Endothelial cell of umbilical vein (primary cell): ENCODE data around the gene MVB12B. TPM values are rescaled to one million over a fixed set of nuclear protein-coding genes. Genes with fewer than 3 reads are reported as not detected.

Experiments
- BruUV-seq: library from RNA; stranded (reverse); fragments of 400-500 nt; replicated peaks from 2 replicates; lab custom pipeline; 2021; lab: Mats Ljungman, UMichigan
- CTCF ChIA-PET: fragments of 300-600, 350-600 bp; sonication (Branson Sonifier 250); formaldehyde crosslinking; loops from one replicate; lab custom pipeline; 2021; ENCODE audit warnings: antibody characterized with exemption, inconsistent platforms; lab: Charles Lee
- POLR2A ChIA-PET: fragments of 300-600, 350-600 bp; sonication (Branson Sonifier 250); formaldehyde crosslinking; loops from one replicate; lab custom pipeline; 2021; ENCODE audit warnings: antibody characterized with exemption, inconsistent platforms; lab: Charles Lee
- DNase-seq: peaks from one replicate; pipeline ENCODE4 v3.0.0-alpha.2; 2011; ENCODE audit warnings: low read depth, low spot score
- FAIRE-seq: peaks from 2 replicates; lab custom pipeline; 2011; peaks lifted over from hg19 to GRCh38; lab: Jason Lieb, UNC
- H2AFZ ChIP-seq: 2 replicates; pipeline ENCODE4 v1.6.0; 2012; ENCODE audit warnings: low read depth, low read length, control low read depth, inconsistent platforms
- H3K27ac ChIP-seq: 2 replicates; pipeline ENCODE4 v1.5.1; 2011; ENCODE audit warnings: low read depth, mild to moderate bottlenecking, control low read depth, low read length, moderate library complexity; ENCODE audit not compliant: insufficient read depth
- H3K27me3 ChIP-seq, 2 experiments: 2 replicates each; pipeline versions ENCODE4 v1.6.0 to v1.6.1; 2011; ENCODE audit warnings: low read length in 2 of 2, mixed read lengths in 1 of 2; ENCODE audit not compliant: control insufficient read depth in 2 of 2, insufficient read depth in 2 of 2
- H3K36me3 ChIP-seq, 2 experiments: 2 replicates in 1 of 2; 3 replicates in 1 of 2; pipeline ENCODE4 v1.5.1; 2011; ENCODE audit warnings: low read length in 2 of 2, mild to moderate bottlenecking in 1 of 2, moderate library complexity in 1 of 2; ENCODE audit not compliant: control insufficient read depth in 2 of 2, insufficient read depth in 2 of 2; ENCODE audit errors: extremely low read depth in 1 of 2
- H3K4me1 ChIP-seq: 3 replicates; pipeline ENCODE4 v1.5.1; 2011; ENCODE audit warnings: mild to moderate bottlenecking, low read length; ENCODE audit not compliant: control insufficient read depth, insufficient read depth; ENCODE audit errors: extremely low read depth
- H3K4me2 ChIP-seq: 2 replicates; pipeline ENCODE4 v1.6.1; 2011; ENCODE audit warnings: low read length, control low read depth, mixed read lengths; ENCODE audit not compliant: insufficient read depth
- H3K4me3 ChIP-seq, 3 experiments: fragments of 200-600 bp in 1 of 3; sonication (generic), shearing (Covaris generic) in 1 of 3; replicated peaks in 1 of 3; 2 replicates each; pipeline ENCODE4 v1.5.1; 2011 to 2016; ENCODE audit warnings: control low read depth in 3 of 3, low read length in 3 of 3, mild to moderate bottlenecking in 2 of 3, inconsistent platforms in 1 of 3, low read depth in 1 of 3, moderate library complexity in 1 of 3; ENCODE audit not compliant: insufficient read depth in 1 of 3
- H3K79me2 ChIP-seq: 2 replicates; pipeline ENCODE4 v1.6.0; 2012; ENCODE audit warnings: low read length, inconsistent platforms; ENCODE audit not compliant: control insufficient read depth, insufficient read depth
- H3K9ac ChIP-seq: replicated peaks from 2 replicates; pipeline ENCODE3; 2011; ENCODE audit warnings: low read length, control low read depth; ENCODE audit not compliant: insufficient read depth; ENCODE audit errors: extremely low read depth
- H3K9me1 ChIP-seq: replicated peaks from 3 replicates; pipeline ENCODE4 v1.6.0; 2011; ENCODE audit warnings: mild to moderate bottlenecking, low read length; ENCODE audit not compliant: control insufficient read depth, insufficient read depth; ENCODE audit errors: extremely low read depth
- H3K9me3 ChIP-seq: replicated peaks from 2 replicates; pipeline ENCODE4 v1.5.1; 2012; ENCODE audit warnings: low read length, inconsistent platforms; ENCODE audit not compliant: control insufficient read depth, insufficient read depth
- H4K20me1 ChIP-seq: replicated peaks from 2 replicates; pipeline ENCODE3; 2011; ENCODE audit warnings: mild to moderate bottlenecking, low read length; ENCODE audit not compliant: control insufficient read depth, insufficient read depth; ENCODE audit errors: extremely low read depth
- CTCF ChIP-seq, 2 donors: IDR thresholded peaks; 1 replicate in 1 of 2; 2 replicates in 1 of 2; pipeline ENCODE4 v1.5.1; 2011; ENCODE audit warnings: low read length in 2 of 2, mild to moderate bottlenecking in 2 of 2, moderate library complexity in 2 of 2, control low read depth in 1 of 2, inconsistent platforms in 1 of 2, low read depth in 1 of 2; ENCODE audit not compliant: insufficient read depth in 1 of 2; ENCODE audit errors: extremely low read depth in 1 of 2
- EZH2 ChIP-seq: IDR thresholded peaks from 2 replicates; pipeline ENCODE4 v1.6.1; 2012; ENCODE audit warnings: borderline replicate concordance, low read depth, mild to moderate bottlenecking, moderate library complexity, low read length, inconsistent platforms; ENCODE audit not compliant: severe bottlenecking
- JUN ChIP-seq: IDR thresholded peaks from 2 replicates; pipeline ENCODE4 v1.6.1; 2011; ENCODE audit warnings: borderline replicate concordance, low read depth; ENCODE audit not compliant: insufficient read length, insufficient read depth
- MAX ChIP-seq: IDR thresholded peaks from 2 replicates; pipeline ENCODE4 v1.6.1; 2011; ENCODE audit not compliant: insufficient read depth, insufficient read length
- MYC ChIP-seq: IDR thresholded peaks from one replicate; pipeline ENCODE4 v1.6.1; 2011; ENCODE audit warnings: mild to moderate bottlenecking, low read depth, low read length
- POLR2A ChIP-seq: IDR thresholded peaks from 2 replicates; pipeline ENCODE4 v1.6.1; 2012; ENCODE audit warnings: low read depth, mild to moderate bottlenecking, control low read depth, low read length
- POLR2AphosphoS5 ChIP-seq: IDR thresholded peaks from 2 replicates; pipeline ENCODE4 v1.6.1; 2012; ENCODE audit warnings: low read depth, mild to moderate bottlenecking, control low read depth, low read length, moderate library complexity; ENCODE audit not compliant: insufficient read depth
- dilution Hi-C: fragments of 300-500 bp; cut with MboI; formaldehyde crosslinking; loops from one replicate; pipeline ENCODE4 v1.15.0; 2019; ENCODE audit warnings: low sequenced_read_pairs; ENCODE audit not compliant: extremely low pct_ligation_motif_present
- intact Hi-C: fragments of 100-400 bp; cut with micrococcal nuclease; formaldehyde crosslinking; loops from one replicate; pipeline ENCODE4 v1.10.0; 2022
- polyA plus RNA-seq, 4 experiments: library from polyadenylated mRNA; depleted of rRNA in 3 of 4; stranded (reverse) in 3 of 4; unstranded in 1 of 4; fragments of >200 nt; gene quantifications; 2 replicates each; pipeline versions ENCODE4 v1.2.1 to v1.2.3, GENCODE V29; 2011 to 2012; ENCODE audit warnings: missing spikeins in 1 of 4
- total RNA-seq: library from RNA; stranded (reverse); gene quantifications from 2 replicates; pipeline ENCODE4 v1.2.3, GENCODE V29; 2021

The MVB12B gene
- total and polyA plus RNA-seq, 2 donors (not counting 3 experiments of a cell fraction or from before 2014, with no cell fraction given), result 6.6 to 17.3 TPM

- BruUV-seq, result no TSS peak
- no peaks in the 10 kb centered on the region for H3K9me1 ChIP-seq
- no peak overlapping the region for H3K9ac ChIP-seq
- TF ChIP-seq EZH2, result no peak
- H3K4me2 ChIP-seq, result no peak overlapping the region
- peaks cover 0 to 4% of the 10 kb centered on the region in 2 experiments for H3K36me3 ChIP-seq
- FAIRE-seq (no peak), DNase-seq (no peak)
- no peak overlapping the region for H2AFZ ChIP-seq
- H3K27me3 ChIP-seq, result no peaks in the 10 kb centered on the region
- CTCF ChIA-PET, result no interaction called here
- no peaks in the 10 kb centered on the region for H3K9me3 ChIP-seq
- H3K4me1 ChIP-seq, result no peaks in the 10 kb centered on the region
- dilution Hi-C loops (no loop called here), intact Hi-C loops (no loop called here)
- no peak overlapping the region for H3K27ac ChIP-seq
- H3K79me2 ChIP-seq, result no peaks in the 10 kb centered on the region
- H4K20me1 ChIP-seq, result no peaks in the 10 kb centered on the region
- no peak overlapping the region for H3K4me3 ChIP-seq
- POLR2A ChIA-PET, result no interaction called here
Measured at GRCh38 chr9:126417684-126418083, 91.1 kb downstream of the MVB12B start.

GRCh38 chr9:126418608-126419007 lies 92.0 kb downstream of the MVB12B start:
- FAIRE-seq (no peak), DNase-seq (no peak)
- Histone ChIP-seq H3K9me1 (no peaks in the 10 kb centered on the region), H3K27me3 (no peaks in the 10 kb centered on the region), H3K79me2 (no peaks in the 10 kb centered on the region), H3K9ac (no peak overlapping the region), H3K4me1 (no peaks in the 10 kb centered on the region), H3K9me3 (no peaks in the 10 kb centered on the region), H3K4me3 (no peak overlapping the region), H2AFZ (no peak overlapping the region), H3K27ac (no peak overlapping the region), H4K20me1 (no peaks in the 10 kb centered on the region), H3K36me3 (peaks cover 0 to 4% of the 10 kb centered on the region in 2 experiments), H3K4me2 (no peak overlapping the region)
- TF ChIP-seq MYC (no peak), POLR2AphosphoS5 (no peak), POLR2A (no peak), EZH2 (no peak), CTCF (IDR thresholded peaks at IDR 0.05; ENCODE audit: extremely low read depth in 1 of 2, insufficient read depth in 1 of 2, low read depth in 1 of 2, low read length in 2 of 2) (no peak), MAX (no peak), JUN (no peak)
- dilution Hi-C loops, result no loop called here
- ChIA-PET CTCF (interaction anchor here (1.4 kb wide), 1 partner anchor 20 kb away, joined by 4 read pairs; no protein-coding TSS in a partner anchor), POLR2A (no interaction called here)
- no TSS peak for BruUV-seq
- intact Hi-C loops, result no loop called here
